ENCODE data around the gene PTPN23. TPM values are rescaled to one million over a fixed set of nuclear protein-coding genes. Genes with fewer than 3 reads are reported as not detected.
A peak's percentile ranks its signal among the peaks of the same experiment; 100 is the strongest.

PTPN23 gene
- total RNA-seq, 2 experiments from 2014 or later, result 20.7 to 22.6 TPM

DNA sequence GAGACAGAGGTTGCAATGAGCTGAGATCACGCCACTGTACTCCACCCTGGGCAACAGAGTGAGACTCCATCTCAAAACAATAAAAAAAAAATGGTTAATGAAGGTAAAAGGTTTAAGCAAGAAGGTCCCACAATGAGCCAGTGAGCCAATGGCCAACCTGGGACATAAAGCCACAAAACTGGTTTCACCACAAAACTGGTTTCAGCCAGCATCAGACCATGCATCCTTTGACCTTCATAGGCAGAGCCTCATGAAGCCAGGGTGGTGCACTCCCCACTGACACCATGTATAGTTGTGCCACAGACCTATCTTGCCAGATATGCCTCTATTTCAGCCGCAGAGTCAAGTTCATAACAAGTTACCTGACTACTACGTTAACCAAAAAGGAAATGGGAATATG, 53.0 kb downstream of the PTPN23 start:
- ATAC-seq (no peak), DNase-seq (no peak)
- TF ChIP-seq, protein P1, sequence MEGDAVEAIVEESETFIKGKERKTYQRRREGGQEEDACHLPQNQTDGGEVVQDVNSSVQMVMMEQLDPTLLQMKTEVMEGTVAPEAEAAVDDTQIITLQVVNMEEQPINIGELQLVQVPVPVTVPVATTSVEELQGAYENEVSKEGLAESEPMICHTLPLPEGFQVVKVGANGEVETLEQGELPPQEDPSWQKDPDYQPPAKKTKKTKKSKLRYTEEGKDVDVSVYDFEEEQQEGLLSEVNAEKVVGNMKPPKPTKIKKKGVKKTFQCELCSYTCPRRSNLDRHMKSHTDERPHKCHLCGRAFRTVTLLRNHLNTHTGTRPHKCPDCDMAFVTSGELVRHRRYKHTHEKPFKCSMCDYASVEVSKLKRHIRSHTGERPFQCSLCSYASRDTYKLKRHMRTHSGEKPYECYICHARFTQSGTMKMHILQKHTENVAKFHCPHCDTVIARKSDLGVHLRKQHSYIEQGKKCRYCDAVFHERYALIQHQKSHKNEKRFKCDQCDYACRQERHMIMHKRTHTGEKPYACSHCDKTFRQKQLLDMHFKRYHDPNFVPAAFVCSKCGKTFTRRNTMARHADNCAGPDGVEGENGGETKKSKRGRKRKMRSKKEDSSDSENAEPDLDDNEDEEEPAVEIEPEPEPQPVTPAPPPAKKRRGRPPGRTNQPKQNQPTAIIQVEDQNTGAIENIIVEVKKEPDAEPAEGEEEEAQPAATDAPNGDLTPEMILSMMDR (IDR thresholded peaks at IDR 0.05), result no peak
- peaks cover 23% of the 10 kb centered on the region for H3K36me3 Mint-ChIP-seq (ENCODE audit: low read depth)
- H3K9me3 Mint-ChIP-seq, result no peaks in the 10 kb centered on the region
- H3K4me3 Mint-ChIP-seq, result no peak overlapping the region
- intact Hi-C loops (cut with micrococcal nuclease), result no loop called here
- CTCF ChIA-PET, result interaction anchor here (2.2 to 4.9 kb wide), 2 partner anchors 13 to 42 kb away, joined by 7 to 24 read pairs; partner anchors contain the start of gene SCAP
- no peak overlapping the region for H3K27ac Mint-ChIP-seq
- peaks cover 4% of the 10 kb centered on the region for H3K4me1 Mint-ChIP-seq (ENCODE audit: low read depth)
- POLR2A ChIA-PET, result no interaction called here
- H3K27me3 Mint-ChIP-seq, result no peaks in the 10 kb centered on the region

DNA sequence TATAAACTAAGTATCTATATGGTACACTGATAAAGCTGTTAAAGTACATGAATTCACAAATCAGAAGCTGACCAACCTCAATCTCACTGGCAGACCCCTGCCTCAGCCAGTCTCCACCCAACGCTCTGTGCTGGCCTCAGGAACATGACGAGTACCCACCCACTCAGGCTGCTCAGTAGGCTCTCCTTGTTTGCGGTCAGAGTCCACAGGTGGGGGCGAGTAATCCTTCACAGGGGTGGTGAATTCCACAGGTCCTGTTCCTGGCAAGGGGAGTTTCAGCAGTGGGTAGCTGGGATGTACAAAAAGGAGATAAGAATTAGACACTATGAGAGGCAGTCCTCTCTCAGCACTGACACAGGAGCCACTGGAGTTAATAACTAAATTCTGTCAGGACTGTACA, 54.0 kb downstream of the PTPN23 start:
- no peaks in the 10 kb centered on the region for H3K9me3 Mint-ChIP-seq
- TF ChIP-seq, protein P1 (IDR thresholded peaks at IDR 0.05), result no peak
- no peak overlapping the region for H3K4me3 Mint-ChIP-seq
- DNase-seq (no peak), ATAC-seq (no peak)
- peaks cover 26% of the 10 kb centered on the region for H3K36me3 Mint-ChIP-seq (ENCODE audit: low read depth)
- ChIA-PET CTCF (interaction anchor here (1.1 to 4.9 kb wide), 3 partner anchors 14 to 80 kb away, joined by 3 to 24 read pairs (median 7); partner anchors contain the start of gene SCAP), POLR2A (interaction anchor here (0.7 kb wide), 1 partner anchor 49 kb away, joined by 4 read pairs; no protein-coding TSS in a partner anchor)
- no peaks in the 10 kb centered on the region for H3K27me3 Mint-ChIP-seq
- no peak overlapping the region for H3K27ac Mint-ChIP-seq
- H3K4me1 Mint-ChIP-seq (ENCODE audit: low read depth), result peaks cover 4% of the 10 kb centered on the region
- intact Hi-C loops (cut with micrococcal nuclease), result no loop called here

DNA sequence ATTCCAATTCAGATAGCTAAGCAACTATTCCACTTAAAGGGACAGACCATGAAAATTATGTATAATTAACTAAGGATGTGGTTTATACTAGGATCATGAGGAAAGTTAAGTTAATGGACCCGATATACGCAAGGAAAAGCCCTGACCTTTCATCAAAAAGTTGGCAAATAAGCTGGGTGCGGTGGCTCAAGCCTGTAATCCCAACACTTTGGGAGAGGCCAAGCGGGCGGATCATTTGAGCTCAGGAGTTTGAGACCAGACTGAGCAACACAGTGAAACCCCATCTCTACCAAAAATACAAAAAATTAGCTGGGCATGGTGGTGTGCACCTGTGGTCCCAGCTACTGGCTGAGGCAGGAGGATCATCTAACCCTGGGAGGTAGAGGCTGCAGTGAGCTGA, 55.4 kb downstream of the PTPN23 start:
- DNase-seq (no peak), ATAC-seq (no peak)
- intact Hi-C loops (cut with micrococcal nuclease), result no loop called here
- no peak overlapping the region for H3K27ac Mint-ChIP-seq
- ChIA-PET POLR2A (interaction anchor here (0.6 kb wide), 3 partner anchors 72 to 492 kb away, joined by 3 to 4 read pairs (median 3); no protein-coding TSS in a partner anchor), CTCF (interaction anchor here (2.1 to 4.9 kb wide), 2 partner anchors 12 to 15 kb away, joined by 8 to 24 read pairs; no protein-coding TSS in a partner anchor)
- peaks cover 4% of the 10 kb centered on the region for H3K4me1 Mint-ChIP-seq (ENCODE audit: low read depth)
- TF ChIP-seq, protein P1 (IDR thresholded peaks at IDR 0.05), result no peak
- H3K27me3 Mint-ChIP-seq, result no peaks in the 10 kb centered on the region
- H3K9me3 Mint-ChIP-seq, result no peaks in the 10 kb centered on the region
- peaks cover 25% of the 10 kb centered on the region for H3K36me3 Mint-ChIP-seq (ENCODE audit: low read depth)
- no peak overlapping the region for H3K4me3 Mint-ChIP-seq

DNA sequence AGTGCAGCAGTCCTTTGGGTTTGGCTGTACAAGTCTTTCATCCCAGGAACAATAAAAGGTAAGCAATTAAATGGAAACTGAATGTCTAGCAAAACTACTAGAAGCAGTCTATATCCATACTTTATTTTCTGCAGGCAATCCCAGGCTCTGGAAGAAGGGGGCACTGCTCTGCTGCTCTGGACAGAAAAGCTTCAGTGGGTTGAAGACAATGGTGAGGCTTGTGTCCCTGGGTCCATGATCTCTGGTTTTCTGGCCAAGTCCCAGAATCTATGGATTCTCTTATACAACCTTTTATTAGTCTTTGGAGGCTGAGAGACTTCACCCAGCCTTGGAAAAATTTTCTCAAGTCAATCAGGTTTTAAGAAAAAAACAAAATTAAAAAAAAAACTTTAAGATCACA, 59.3 kb downstream of the PTPN23 start:
- Mint-ChIP-seq H3K27ac (no peak overlapping the region), H3K36me3 (ENCODE audit: low read depth) (peaks cover 15% of the 10 kb centered on the region), H3K9me3 (no peaks in the 10 kb centered on the region), H3K27me3 (no peaks in the 10 kb centered on the region), H3K4me3 (no peak overlapping the region), H3K4me1 (ENCODE audit: low read depth) (peaks cover 3% of the 10 kb centered on the region)
- CTCF ChIA-PET, result interaction anchor here (0.9 to 1.8 kb wide), 2 partner anchors 16 to 35 kb away, joined by 3 to 4 read pairs; partner anchors contain the start of gene SCAP
- TF ChIP-seq, protein P1 (IDR thresholded peaks at IDR 0.05), result no peak
- intact Hi-C loops (cut with micrococcal nuclease), result no loop called here
- DNase-seq (no peak), ATAC-seq (no peak)
- POLR2A ChIA-PET, result no interaction called here

DNA sequence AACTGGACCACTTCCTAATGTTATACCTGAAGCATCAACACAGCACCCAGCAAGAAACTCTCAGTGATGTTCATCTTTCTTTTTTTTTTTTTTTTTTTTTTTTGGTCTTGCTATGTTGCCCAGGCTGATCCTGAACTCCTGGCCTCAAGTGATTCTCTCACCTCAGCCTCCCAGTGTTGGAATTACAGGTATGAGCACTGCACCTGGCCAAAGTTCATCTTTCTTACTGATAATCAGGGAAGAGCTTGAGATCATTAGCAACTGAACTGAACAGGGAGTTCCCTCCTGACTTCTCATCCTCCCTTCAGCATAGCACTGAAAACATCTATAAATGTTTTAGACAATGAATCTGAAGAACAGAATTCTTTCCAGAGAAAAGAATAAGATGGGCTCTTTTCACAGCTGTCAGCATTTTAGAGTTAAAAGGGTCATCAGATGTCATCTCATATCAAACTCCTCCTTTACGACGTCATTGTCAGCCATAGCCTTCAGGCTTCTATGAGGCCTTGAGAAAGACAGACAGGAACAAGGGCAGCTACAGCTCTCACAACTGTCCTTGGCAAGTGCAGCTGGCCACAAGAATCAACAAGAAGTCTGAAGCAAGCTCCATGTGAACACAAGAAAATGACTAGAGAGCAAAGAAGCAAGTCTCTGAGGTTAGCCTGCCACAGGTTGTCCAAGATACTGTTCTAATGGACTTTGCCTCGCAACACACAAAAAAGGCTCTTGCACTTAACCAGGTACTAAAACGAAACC, 61.2 kb downstream of the PTPN23 start:
- intact Hi-C loops (cut with micrococcal nuclease), result no loop called here
- H3K9me3 Mint-ChIP-seq, result no peaks in the 10 kb centered on the region
- H3K27ac Mint-ChIP-seq, result peak overlapping the region; percentile 30
- ChIA-PET POLR2A (interaction anchor here (1.1 kb wide), 1 partner anchor 33 kb away, joined by 4 read pairs; the partner anchor contains the start of gene SCAP), CTCF (interaction anchor here (1.1 kb wide), 1 partner anchor 21 kb away, joined by 3 read pairs; no protein-coding TSS in a partner anchor)
- H3K4me1 Mint-ChIP-seq (ENCODE audit: low read depth), result peaks cover 3% of the 10 kb centered on the region
- no peaks in the 10 kb centered on the region for H3K27me3 Mint-ChIP-seq
- no peak for DNase-seq
- TF ChIP-seq, protein P1 (IDR thresholded peaks at IDR 0.05), result no peak
- no peak overlapping the region for H3K4me3 Mint-ChIP-seq
- peaks cover 15% of the 10 kb centered on the region for H3K36me3 Mint-ChIP-seq (ENCODE audit: low read depth)
- ATAC-seq, result no peak
